Measurements from ENCODE around the gene SLC26A1. TPM values are rescaled to one million over a fixed set of nuclear protein-coding genes. Genes with fewer than 3 reads are reported as not detected.

Gene SLC26A1
- total and polyA plus RNA-seq, 2 of the 13 experiments (the other 11 are each of a cell fraction or from before 2014, with no cell fraction given), result 5.4 to 22.9 TPM

DNA sequence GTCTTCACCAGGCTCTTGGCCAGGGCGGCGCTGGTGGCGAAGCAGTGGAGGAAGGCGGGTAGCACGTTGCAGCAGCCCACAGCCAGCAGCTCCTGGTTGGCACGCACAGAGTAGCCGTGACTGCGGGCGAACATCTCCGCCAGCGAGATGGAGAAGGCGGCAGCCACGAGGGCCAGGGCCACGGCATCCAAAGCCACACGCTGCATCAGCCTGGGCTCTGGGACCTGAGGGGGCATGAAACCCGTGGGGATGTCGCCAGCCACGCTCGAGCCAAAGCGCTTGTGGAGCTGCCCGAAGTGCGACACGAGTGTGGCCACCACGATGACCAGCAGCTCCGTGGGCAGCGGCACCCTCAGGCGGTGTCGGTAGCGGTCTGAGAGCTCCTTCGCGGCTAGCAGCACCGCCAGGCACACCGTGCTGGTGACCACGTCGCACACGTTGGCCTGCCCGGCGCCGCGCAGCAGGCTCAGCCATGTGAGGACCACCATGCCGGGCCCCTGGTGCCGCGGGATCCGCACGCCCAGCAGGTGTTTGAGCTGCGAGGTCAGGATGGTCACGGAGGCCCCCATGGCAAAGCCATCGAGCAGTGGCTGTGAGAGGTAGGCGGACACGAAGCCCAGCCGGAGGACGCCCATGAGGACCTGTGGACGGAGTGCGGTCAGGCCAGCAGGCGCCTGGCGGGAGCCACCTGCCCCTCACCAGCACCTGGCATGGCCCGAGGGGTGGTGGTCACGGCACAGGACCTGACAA lies 3.3 kb downstream of the SLC26A1 start (continued):
- TF ChIP-seq, protein P1, sequence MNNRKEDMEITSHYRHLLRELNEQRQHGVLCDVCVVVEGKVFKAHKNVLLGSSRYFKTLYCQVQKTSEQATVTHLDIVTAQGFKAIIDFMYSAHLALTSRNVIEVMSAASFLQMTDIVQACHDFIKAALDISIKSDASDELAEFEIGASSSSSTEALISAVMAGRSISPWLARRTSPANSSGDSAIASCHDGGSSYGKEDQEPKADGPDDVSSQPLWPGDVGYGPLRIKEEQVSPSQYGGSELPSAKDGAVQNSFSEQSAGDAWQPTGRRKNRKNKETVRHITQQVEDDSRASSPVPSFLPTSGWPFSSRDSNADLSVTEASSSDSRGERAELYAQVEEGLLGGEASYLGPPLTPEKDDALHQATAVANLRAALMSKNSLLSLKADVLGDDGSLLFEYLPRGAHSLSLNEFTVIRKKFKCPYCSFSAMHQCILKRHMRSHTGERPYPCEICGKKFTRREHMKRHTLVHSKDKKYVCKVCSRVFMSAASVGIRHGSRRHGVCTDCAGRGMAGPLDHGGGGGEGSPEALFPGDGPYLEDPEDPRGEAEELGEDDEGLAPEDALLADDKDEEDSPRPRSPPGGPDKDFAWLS (CRISPR knock-in tag; IDR thresholded peaks at IDR 0.05; ENCODE audit: borderline replicate concordance), result no peak
- TF ChIP-seq, protein P2, sequence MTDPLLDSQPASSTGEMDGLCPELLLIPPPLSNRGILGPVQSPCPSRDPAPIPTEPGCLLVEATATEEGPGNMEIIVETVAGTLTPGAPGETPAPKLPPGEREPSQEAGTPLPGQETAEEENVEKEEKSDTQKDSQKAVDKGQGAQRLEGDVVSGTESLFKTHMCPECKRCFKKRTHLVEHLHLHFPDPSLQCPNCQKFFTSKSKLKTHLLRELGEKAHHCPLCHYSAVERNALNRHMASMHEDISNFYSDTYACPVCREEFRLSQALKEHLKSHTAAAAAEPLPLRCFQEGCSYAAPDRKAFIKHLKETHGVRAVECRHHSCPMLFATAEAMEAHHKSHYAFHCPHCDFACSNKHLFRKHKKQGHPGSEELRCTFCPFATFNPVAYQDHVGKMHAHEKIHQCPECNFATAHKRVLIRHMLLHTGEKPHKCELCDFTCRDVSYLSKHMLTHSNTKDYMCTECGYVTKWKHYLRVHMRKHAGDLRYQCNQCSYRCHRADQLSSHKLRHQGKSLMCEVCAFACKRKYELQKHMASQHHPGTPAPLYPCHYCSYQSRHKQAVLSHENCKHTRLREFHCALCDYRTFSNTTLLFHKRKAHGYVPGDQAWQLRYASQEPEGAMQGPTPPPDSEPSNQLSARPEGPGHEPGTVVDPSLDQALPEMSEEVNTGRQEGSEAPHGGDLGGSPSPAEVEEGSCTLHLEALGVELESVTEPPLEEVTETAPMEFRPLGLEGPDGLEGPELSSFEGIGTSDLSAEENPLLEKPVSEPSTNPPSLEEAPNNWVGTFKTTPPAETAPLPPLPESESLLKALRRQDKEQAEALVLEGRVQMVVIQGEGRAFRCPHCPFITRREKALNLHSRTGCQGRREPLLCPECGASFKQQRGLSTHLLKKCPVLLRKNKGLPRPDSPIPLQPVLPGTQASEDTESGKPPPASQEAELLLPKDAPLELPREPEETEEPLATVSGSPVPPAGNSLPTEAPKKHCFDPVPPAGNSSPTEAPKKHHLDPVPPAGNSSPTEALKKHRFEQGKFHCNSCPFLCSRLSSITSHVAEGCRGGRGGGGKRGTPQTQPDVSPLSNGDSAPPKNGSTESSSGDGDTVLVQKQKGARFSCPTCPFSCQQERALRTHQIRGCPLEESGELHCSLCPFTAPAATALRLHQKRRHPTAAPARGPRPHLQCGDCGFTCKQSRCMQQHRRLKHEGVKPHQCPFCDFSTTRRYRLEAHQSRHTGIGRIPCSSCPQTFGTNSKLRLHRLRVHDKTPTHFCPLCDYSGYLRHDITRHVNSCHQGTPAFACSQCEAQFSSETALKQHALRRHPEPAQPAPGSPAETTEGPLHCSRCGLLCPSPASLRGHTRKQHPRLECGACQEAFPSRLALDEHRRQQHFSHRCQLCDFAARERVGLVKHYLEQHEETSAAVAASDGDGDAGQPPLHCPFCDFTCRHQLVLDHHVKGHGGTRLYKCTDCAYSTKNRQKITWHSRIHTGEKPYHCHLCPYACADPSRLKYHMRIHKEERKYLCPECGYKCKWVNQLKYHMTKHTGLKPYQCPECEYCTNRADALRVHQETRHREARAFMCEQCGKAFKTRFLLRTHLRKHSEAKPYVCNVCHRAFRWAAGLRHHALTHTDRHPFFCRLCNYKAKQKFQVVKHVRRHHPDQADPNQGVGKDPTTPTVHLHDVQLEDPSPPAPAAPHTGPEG (CRISPR knock-in tag; IDR thresholded peaks at IDR 0.05), result no peak
- TF ChIP-seq POLR2A (IDR thresholded peaks at IDR 0.05; ENCODE audit: insufficient read depth in 1 of 2, low read depth in 2 of 2, low read length in 2 of 2) (peak in 1 of 2 experiments; percentile 38; a peak in 1 of 4 replicates), CCAR2 (optimal IDR thresholded peaks at IDR 0.05; ENCODE audit: low read depth, low read length) (no peak), ZNF549 (CRISPR knock-in tag; IDR thresholded peaks at IDR 0.05) (no peak), REPIN1 (CRISPR knock-in tag; IDR thresholded peaks at IDR 0.05; ENCODE audit: borderline replicate concordance, low read depth) (no peak), SRF (IDR thresholded peaks at IDR 0.05; ENCODE audit: low read depth, low read length) (no peak), ZNF703 (CRISPR knock-in tag; IDR thresholded peaks at IDR 0.05; ENCODE audit: borderline replicate concordance) (no peak), JUN (CRISPR knock-in tag; IDR thresholded peaks at IDR 0.05) (no peak)
- TF ChIP-seq, protein P3, sequence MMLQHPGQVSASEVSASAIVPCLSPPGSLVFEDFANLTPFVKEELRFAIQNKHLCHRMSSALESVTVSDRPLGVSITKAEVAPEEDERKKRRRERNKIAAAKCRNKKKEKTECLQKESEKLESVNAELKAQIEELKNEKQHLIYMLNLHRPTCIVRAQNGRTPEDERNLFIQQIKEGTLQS (CRISPR knock-in tag; IDR thresholded peaks at IDR 0.05), result no peak

Data from HepG2 (cell line).